IMR-90 (cell line): ENCODE results near the gene PCED1A. TPM values are rescaled to one million over a fixed set of nuclear protein-coding genes. Genes with fewer than 3 reads are reported as not detected.

Experiments used
- ATAC-seq: fragments of 200-7000 bp; cut with Tn5 transposase; 2 replicates; pipeline ENCODE4 v1.9.1; 2020; ENCODE audit warnings: low read depth, mild to moderate bottlenecking, moderate library complexity
- BruUV-seq: library from RNA; stranded (reverse); fragments of 400-500 nt; replicated peaks from 2 replicates; lab custom pipeline; 2021; lab: Mats Ljungman, UMichigan
- CTCF ChIA-PET: fragments of 300-600 bp; formaldehyde crosslinking; extraction: SDS; loops from one replicate; lab custom pipeline; 2021; ENCODE audit warnings: antibody characterized with exemption; lab: Yijun Ruan, JAX
- POLR2A ChIA-PET: fragments of 300-600 bp; sonication (Branson Sonifier 250); formaldehyde crosslinking; loops from one replicate; lab custom pipeline; 2022; ENCODE audit warnings: antibody characterized with exemption; ENCODE audit not compliant: unreplicated experiment; lab: Charles Lee
- DNase-seq: peaks from one replicate; pipeline ENCODE4 v3.0.0; 2013
- H2AFZ ChIP-seq: replicated peaks from 2 replicates; pipeline ENCODE3; 2013; ENCODE audit warnings: low read length, mild to moderate bottlenecking; ENCODE audit not compliant: poor library complexity
- H2AK5ac ChIP-seq: 2 replicates; pipeline ENCODE4 v1.6.1; 2013; ENCODE audit warnings: low read depth, low read length, inconsistent platforms
- H2AK9ac ChIP-seq: replicated peaks from 2 replicates; pipeline ENCODE3; 2013; ENCODE audit warnings: mild to moderate bottlenecking, low read depth, low read length, moderate library complexity; ENCODE audit not compliant: poor library complexity
- H2BK120ac ChIP-seq: 2 replicates; pipeline ENCODE4 v1.6.1; 2013; ENCODE audit warnings: low read depth, low read length, inconsistent platforms
- H2BK15ac ChIP-seq: 3 replicates; pipeline ENCODE4 v1.6.1; 2013; ENCODE audit warnings: low read depth, low read length, inconsistent platforms
- H2BK20ac ChIP-seq: 2 replicates; pipeline ENCODE4 v1.6.1; 2013; ENCODE audit warnings: low read depth, mild to moderate bottlenecking, inconsistent platforms, low read length, moderate library complexity
- H2BK5ac ChIP-seq: 2 replicates; pipeline ENCODE4 v1.6.1; 2013; ENCODE audit warnings: mild to moderate bottlenecking, low read depth, low read length, inconsistent platforms; ENCODE audit not compliant: poor library complexity, severe bottlenecking
- H3K14ac ChIP-seq: replicated peaks from 2 replicates; pipeline ENCODE4 v1.6.1; 2013; ENCODE audit warnings: low read depth, low read length, inconsistent platforms
- H3K18ac ChIP-seq: 2 replicates; pipeline ENCODE4 v1.6.1; 2013; ENCODE audit warnings: low read depth, low read length, control low read depth
- H3K23ac ChIP-seq: 2 replicates; pipeline ENCODE4 v1.6.1; 2013; ENCODE audit warnings: low read depth, low read length, inconsistent platforms
- H3K27ac ChIP-seq: 2 replicates; pipeline ENCODE4 v1.5.1; 2013; ENCODE audit warnings: mild to moderate bottlenecking, control low read depth, low read length; ENCODE audit not compliant: insufficient read depth
- H3K27me3 ChIP-seq: 2 replicates; pipeline ENCODE4 v1.6.1; 2013; ENCODE audit warnings: low read length; ENCODE audit not compliant: control insufficient read depth, insufficient read depth
- H3K36me3 ChIP-seq: 2 replicates; pipeline ENCODE4 v1.6.1; 2013; ENCODE audit warnings: low read length, mixed read lengths; ENCODE audit not compliant: control insufficient read depth, insufficient read depth
- H3K4ac ChIP-seq: 2 replicates; pipeline ENCODE4 v1.6.1; 2013; ENCODE audit warnings: low read depth, low read length, inconsistent platforms
- H3K4me1 ChIP-seq: 2 replicates; pipeline ENCODE4 v1.6.1; 2013; ENCODE audit warnings: low read length, mixed read lengths; ENCODE audit not compliant: control insufficient read depth, insufficient read depth
- H3K4me2 ChIP-seq: 2 replicates; pipeline ENCODE4 v1.6.1; 2013; ENCODE audit warnings: low read depth, mild to moderate bottlenecking, control low read depth, low read length, moderate library complexity
- H3K4me3 ChIP-seq: 2 replicates; pipeline ENCODE4 v1.5.1; 2013; ENCODE audit warnings: low read depth, mild to moderate bottlenecking, control low read depth, low read length, moderate library complexity; ENCODE audit not compliant: insufficient read depth
- H3K56ac ChIP-seq: 2 replicates; pipeline ENCODE4 v1.6.1; 2013; ENCODE audit warnings: low read length, inconsistent platforms; ENCODE audit not compliant: insufficient read depth; ENCODE audit errors: extremely low read depth
- H3K79me1 ChIP-seq, 2 experiments: 2 replicates each; pipeline ENCODE4 v1.6.1; 2013; ENCODE audit warnings: low read length in 2 of 2, inconsistent platforms in 1 of 2, low read depth in 1 of 2
- H3K9ac ChIP-seq: 2 replicates; pipeline ENCODE4 v1.6.1; 2013; ENCODE audit warnings: low read depth, low read length, control low read depth
- H3K9me1 ChIP-seq: 2 replicates; pipeline ENCODE4 v1.6.1; 2013; ENCODE audit warnings: low read length, inconsistent platforms; ENCODE audit not compliant: insufficient read depth
- H3K9me3 ChIP-seq: 2 replicates; pipeline ENCODE4 v1.6.1; 2013; ENCODE audit warnings: low read length; ENCODE audit not compliant: control insufficient read depth, insufficient read depth
- H4K20me1 ChIP-seq: 2 replicates; pipeline ENCODE4 v1.6.1; 2013; ENCODE audit warnings: low read length, inconsistent platforms; ENCODE audit not compliant: insufficient read depth
- H4K5ac ChIP-seq: 2 replicates; pipeline ENCODE4 v1.6.1; 2013; ENCODE audit warnings: mild to moderate bottlenecking, low read depth, low read length, control low read depth
- H4K8ac ChIP-seq, 2 experiments: 2 replicates each; pipeline ENCODE4 v1.6.1; 2013; ENCODE audit warnings: low read depth in 2 of 2, low read length in 2 of 2, control low read depth in 1 of 2, inconsistent platforms in 1 of 2
- H4K91ac ChIP-seq: 2 replicates; pipeline ENCODE4 v1.6.1; 2013; ENCODE audit warnings: low read depth, low read length, inconsistent platforms; ENCODE audit not compliant: insufficient read depth
- BHLHE40 ChIP-seq: fragments of 150-350 bp; IDR thresholded peaks from 2 replicates; pipeline ENCODE4 v1.6.1; 2016; ENCODE audit warnings: mild to moderate bottlenecking, low read depth, low read length
- CEBPB ChIP-seq: IDR thresholded peaks from 2 replicates; pipeline ENCODE4 v1.6.1; 2012; ENCODE audit warnings: low read depth, low read length, improper control_type of control experiment
- CHD1 ChIP-seq: IDR thresholded peaks from 2 replicates; pipeline ENCODE4 v1.6.1; 2012; ENCODE audit warnings: low read depth, low read length, improper control_type of control experiment
- MAFK ChIP-seq: IDR thresholded peaks from 2 replicates; pipeline ENCODE4 v1.6.1; 2012; ENCODE audit warnings: low read depth, low read length, improper control_type of control experiment
- MAZ ChIP-seq: IDR thresholded peaks from 2 replicates; pipeline ENCODE4 v1.6.1; 2012; ENCODE audit warnings: low read depth, mild to moderate bottlenecking, low read length, improper control_type of control experiment, moderate library complexity, borderline replicate concordance
- MXI1 ChIP-seq: IDR thresholded peaks from 2 replicates; pipeline ENCODE4 v1.6.1; 2012; ENCODE audit warnings: low read depth, mild to moderate bottlenecking, low read length, moderate library complexity, borderline replicate concordance
- NFE2L2 ChIP-seq: fragments of 150-350 bp; IDR thresholded peaks from 2 replicates; pipeline ENCODE4 v1.6.1; 2016; ENCODE audit warnings: low read depth, mild to moderate bottlenecking, low read length
- POLR2A ChIP-seq: IDR thresholded peaks from 2 replicates; pipeline ENCODE4 v1.6.1; 2012; ENCODE audit warnings: mild to moderate bottlenecking, low read depth, low read length
- RAD21 ChIP-seq: IDR thresholded peaks from 2 replicates; pipeline ENCODE4 v1.6.1; 2012; ENCODE audit warnings: low read length, improper control_type of control experiment
- RCOR1 ChIP-seq: IDR thresholded peaks from 2 replicates; pipeline ENCODE4 v1.6.1; 2012; ENCODE audit warnings: mild to moderate bottlenecking, low read length, improper control_type of control experiment; ENCODE audit not compliant: insufficient replicate concordance
- RFX5 ChIP-seq: IDR thresholded peaks from 2 replicates; pipeline ENCODE4 v1.8.0; 2012; ENCODE audit warnings: low read depth, mild to moderate bottlenecking, low read length, moderate library complexity
- SMC3 ChIP-seq: fragments of 150-350 bp; IDR thresholded peaks from 2 replicates; pipeline ENCODE4 v1.6.1; 2016; ENCODE audit warnings: low read depth, mild to moderate bottlenecking, antibody characterized with exemption, low read length, moderate library complexity
- WGBS, 2 experiments: methylation state at CpG; one replicate each; pipeline versions ENCODE4 v1.1.5 to v1.1.7; 2013; ENCODE audit warnings: missing lambda C conversion rate in 2 of 2; ENCODE audit not compliant: insufficient read length in 1 of 2; ENCODE audit errors: extremely low coverage in 2 of 2; 5-methylcytosine and 5-hydroxymethylcytosine counted together
- dilution Hi-C: fragments of 300-500 bp; cut with HindIII; formaldehyde crosslinking; loops from one replicate; pipeline ENCODE4 v1.14.3; 2018; ENCODE audit warnings: low sequenced_read_pairs; ENCODE audit not compliant: unreplicated experiment
- in situ Hi-C: fragments of 300-500 bp; cut with MboI; formaldehyde crosslinking; loops from 3 replicates; pipeline ENCODE4 v1.14.3; 2019; ENCODE audit warnings: low sequenced_read_pairs, inconsistent platforms, mixed read lengths
- intact Hi-C: fragments of 100-400 bp; cut with micrococcal nuclease; formaldehyde crosslinking; loops from 2 replicates; pipeline ENCODE4 v1.10.0; 2022
- polyA plus RNA-seq, 3 experiments: library from polyadenylated mRNA; depleted of rRNA; stranded (reverse); fragments of >200 nt; gene quantifications; 2 replicates each; pipeline ENCODE4 v1.2.3, GENCODE V29; 2012; ENCODE audit warnings: low replicate concordance in 1 of 3
- total RNA-seq: library from RNA; depleted of rRNA; stranded (reverse); fragments of >200 nt; gene quantifications from 2 replicates; pipeline ENCODE4 v1.2.3, GENCODE V29; 2012
- TF ChIP-seq, protein P1 (sequence below): conservative IDR thresholded peaks from 2 replicates; pipeline ENCODE4 v1.5.1; 2012; ENCODE audit warnings: mild to moderate bottlenecking, low read depth, low read length, improper control_type of control experiment
- TF ChIP-seq, protein P2 (sequence below): fragments of 150-350 bp; IDR thresholded peaks from 2 replicates; pipeline ENCODE4 v1.6.1; 2016; ENCODE audit warnings: low read depth, mild to moderate bottlenecking, low read length, moderate library complexity, borderline replicate concordance
- TF ChIP-seq, protein P3 (sequence below): fragments of 150-350 bp; IDR thresholded peaks from 2 replicates; pipeline ENCODE4 v1.6.1; 2017; ENCODE audit warnings: mild to moderate bottlenecking, antibody characterized with exemption, low read length, low read depth

Gene PCED1A
- total and polyA plus RNA-seq, 2 of the 4 experiments (the other 2 are of a cell fraction), result 9.7 to 33.4 TPM

DNA sequence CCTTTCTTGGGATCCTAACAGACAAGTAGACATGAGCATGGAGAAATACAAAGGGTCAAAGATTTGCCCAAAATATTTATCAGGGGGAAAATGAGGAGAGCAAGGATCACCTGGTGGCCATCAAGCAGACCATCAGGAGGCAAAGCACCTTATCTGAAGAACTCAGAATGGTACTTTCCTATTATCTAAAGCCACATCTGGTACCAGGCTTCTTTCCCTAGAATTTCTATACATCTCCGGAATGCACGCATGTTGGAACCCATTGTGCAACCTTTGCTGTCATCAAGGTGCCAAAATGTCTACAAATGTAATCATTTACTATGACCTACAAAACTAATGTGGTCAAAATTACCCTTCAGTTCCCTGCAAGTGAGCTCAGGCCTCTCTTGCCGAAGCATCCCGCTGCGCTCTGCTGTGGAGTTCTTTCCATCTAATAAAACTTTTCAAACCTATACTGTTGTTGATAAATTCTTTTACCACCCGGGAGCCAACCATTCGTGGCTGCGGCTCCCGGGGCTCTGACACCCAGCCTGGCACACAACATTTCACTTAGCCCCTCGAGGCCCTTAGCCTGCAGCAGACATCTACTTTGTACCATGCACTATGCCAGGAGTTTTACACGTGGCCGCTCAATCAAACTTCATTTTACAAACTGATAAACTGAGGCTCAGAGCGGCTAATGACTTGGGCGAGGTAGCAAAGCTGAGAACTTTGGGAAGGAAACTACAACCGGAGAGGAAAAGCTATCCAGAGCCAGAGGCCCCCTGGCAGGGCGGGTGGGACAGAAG is 36.2 kb downstream of the PCED1A start:
- H4K91ac ChIP-seq, result no peak overlapping the region
- H2BK15ac ChIP-seq, result no peak overlapping the region
- H3K4me2 ChIP-seq, result no peak overlapping the region
- intact Hi-C loops (no loop called here), dilution Hi-C loops (no loop called here), in situ Hi-C loops (loop anchor here (25.0 kb wide), 1 partner anchor 692 kb away; the partner anchor contains the start of gene STK35)
- no peak overlapping the region for H3K18ac ChIP-seq
- no peak overlapping the region for H3K14ac ChIP-seq
- no peak overlapping the region for H3K4ac ChIP-seq
- DNase-seq (no peak), ATAC-seq (no peak)
- no peak overlapping the region for H2AFZ ChIP-seq
- no TSS peak for BruUV-seq
- H3K27me3 ChIP-seq, result peaks cover 74% of the 10 kb centered on the region
- no peak overlapping the region for H3K23ac ChIP-seq
- ChIA-PET CTCF (no interaction called here), POLR2A (no interaction called here)
- H2AK5ac ChIP-seq, result no peak overlapping the region
- no peak overlapping the region for H4K5ac ChIP-seq
- peaks cover 3% of the 10 kb centered on the region; the same call in 1 of the 2 replicates for H3K9me1 ChIP-seq
- H3K4me1 ChIP-seq, result peaks cover 3% of the 10 kb centered on the region; the same call in 1 of the 2 replicates
- no peak overlapping the region for H3K27ac ChIP-seq
- H4K20me1 ChIP-seq, result no peaks in the 10 kb centered on the region
- WGBS, 2 experiments, result 88% methylated on average over 6 of the region's 16 CpGs; no CpG with 5 or more reads in 1 of the 2 experiments
- H2AK9ac ChIP-seq, result no peak overlapping the region
- no peak overlapping the region for H4K8ac ChIP-seq
- H2BK5ac ChIP-seq, result no peak overlapping the region
- no peaks in the 10 kb centered on the region for H3K79me1 ChIP-seq
- H3K56ac ChIP-seq, result no peak overlapping the region
- H2BK20ac ChIP-seq, result no peak overlapping the region
- H3K36me3 ChIP-seq, result no peaks in the 10 kb centered on the region
- H3K9ac ChIP-seq, result no peak overlapping the region
- H3K4me3 ChIP-seq, result no peak overlapping the region
- no peak overlapping the region for H2BK120ac ChIP-seq
- H3K9me3 ChIP-seq, result 0 out of 2 replicates have a peak, but pooled peaks cover 9% of the 10 kb centered on the region
- TF ChIP-seq MAZ, result no peak
- TF ChIP-seq, protein P1, sequence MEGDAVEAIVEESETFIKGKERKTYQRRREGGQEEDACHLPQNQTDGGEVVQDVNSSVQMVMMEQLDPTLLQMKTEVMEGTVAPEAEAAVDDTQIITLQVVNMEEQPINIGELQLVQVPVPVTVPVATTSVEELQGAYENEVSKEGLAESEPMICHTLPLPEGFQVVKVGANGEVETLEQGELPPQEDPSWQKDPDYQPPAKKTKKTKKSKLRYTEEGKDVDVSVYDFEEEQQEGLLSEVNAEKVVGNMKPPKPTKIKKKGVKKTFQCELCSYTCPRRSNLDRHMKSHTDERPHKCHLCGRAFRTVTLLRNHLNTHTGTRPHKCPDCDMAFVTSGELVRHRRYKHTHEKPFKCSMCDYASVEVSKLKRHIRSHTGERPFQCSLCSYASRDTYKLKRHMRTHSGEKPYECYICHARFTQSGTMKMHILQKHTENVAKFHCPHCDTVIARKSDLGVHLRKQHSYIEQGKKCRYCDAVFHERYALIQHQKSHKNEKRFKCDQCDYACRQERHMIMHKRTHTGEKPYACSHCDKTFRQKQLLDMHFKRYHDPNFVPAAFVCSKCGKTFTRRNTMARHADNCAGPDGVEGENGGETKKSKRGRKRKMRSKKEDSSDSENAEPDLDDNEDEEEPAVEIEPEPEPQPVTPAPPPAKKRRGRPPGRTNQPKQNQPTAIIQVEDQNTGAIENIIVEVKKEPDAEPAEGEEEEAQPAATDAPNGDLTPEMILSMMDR, result no peak
- no peak for TF ChIP-seq CEBPB
- no peak for TF ChIP-seq BHLHE40
- TF ChIP-seq RFX5, result no peak
- TF ChIP-seq CHD1, result no peak
- TF ChIP-seq MXI1, result no peak
- TF ChIP-seq RAD21, result no peak
- no peak for TF ChIP-seq SMC3
- TF ChIP-seq MAFK, result no peak
- TF ChIP-seq, protein P2, sequence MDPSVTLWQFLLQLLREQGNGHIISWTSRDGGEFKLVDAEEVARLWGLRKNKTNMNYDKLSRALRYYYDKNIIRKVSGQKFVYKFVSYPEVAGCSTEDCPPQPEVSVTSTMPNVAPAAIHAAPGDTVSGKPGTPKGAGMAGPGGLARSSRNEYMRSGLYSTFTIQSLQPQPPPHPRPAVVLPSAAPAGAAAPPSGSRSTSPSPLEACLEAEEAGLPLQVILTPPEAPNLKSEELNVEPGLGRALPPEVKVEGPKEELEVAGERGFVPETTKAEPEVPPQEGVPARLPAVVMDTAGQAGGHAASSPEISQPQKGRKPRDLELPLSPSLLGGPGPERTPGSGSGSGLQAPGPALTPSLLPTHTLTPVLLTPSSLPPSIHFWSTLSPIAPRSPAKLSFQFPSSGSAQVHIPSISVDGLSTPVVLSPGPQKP, result no peak
- TF ChIP-seq NFE2L2, result no peak
- no peak for TF ChIP-seq RCOR1
- TF ChIP-seq, protein P3, sequence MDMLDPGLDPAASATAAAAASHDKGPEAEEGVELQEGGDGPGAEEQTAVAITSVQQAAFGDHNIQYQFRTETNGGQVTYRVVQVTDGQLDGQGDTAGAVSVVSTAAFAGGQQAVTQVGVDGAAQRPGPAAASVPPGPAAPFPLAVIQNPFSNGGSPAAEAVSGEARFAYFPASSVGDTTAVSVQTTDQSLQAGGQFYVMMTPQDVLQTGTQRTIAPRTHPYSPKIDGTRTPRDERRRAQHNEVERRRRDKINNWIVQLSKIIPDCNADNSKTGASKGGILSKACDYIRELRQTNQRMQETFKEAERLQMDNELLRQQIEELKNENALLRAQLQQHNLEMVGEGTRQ, result no peak
- no peak for TF ChIP-seq POLR2A
